SU-DHL-6 (cell line): ENCODE data around the gene DLG2.

Source experiments
- EZH2phosphoT487 ChIP-seq: fragments of 200-600 bp; sonication (generic), shearing (Covaris generic); conservative IDR thresholded peaks from 2 replicates; pipeline ENCODE4 v1.6.1; 2018; ENCODE audit warnings: mild to moderate bottlenecking, antibody characterized with exemption, low read length, moderate library complexity, mixed read lengths
- TF ChIP-seq, protein P1 (sequence below): fragments of 200-600 bp; sonication (generic); IDR thresholded peaks from one replicate; pipeline ENCODE4 v1.5.1; 2017; ENCODE audit warnings: antibody characterized with exemption, mild to moderate bottlenecking, low read length, moderate library complexity; ENCODE audit not compliant: insufficient read depth, poor library complexity, severe bottlenecking

DNA sequence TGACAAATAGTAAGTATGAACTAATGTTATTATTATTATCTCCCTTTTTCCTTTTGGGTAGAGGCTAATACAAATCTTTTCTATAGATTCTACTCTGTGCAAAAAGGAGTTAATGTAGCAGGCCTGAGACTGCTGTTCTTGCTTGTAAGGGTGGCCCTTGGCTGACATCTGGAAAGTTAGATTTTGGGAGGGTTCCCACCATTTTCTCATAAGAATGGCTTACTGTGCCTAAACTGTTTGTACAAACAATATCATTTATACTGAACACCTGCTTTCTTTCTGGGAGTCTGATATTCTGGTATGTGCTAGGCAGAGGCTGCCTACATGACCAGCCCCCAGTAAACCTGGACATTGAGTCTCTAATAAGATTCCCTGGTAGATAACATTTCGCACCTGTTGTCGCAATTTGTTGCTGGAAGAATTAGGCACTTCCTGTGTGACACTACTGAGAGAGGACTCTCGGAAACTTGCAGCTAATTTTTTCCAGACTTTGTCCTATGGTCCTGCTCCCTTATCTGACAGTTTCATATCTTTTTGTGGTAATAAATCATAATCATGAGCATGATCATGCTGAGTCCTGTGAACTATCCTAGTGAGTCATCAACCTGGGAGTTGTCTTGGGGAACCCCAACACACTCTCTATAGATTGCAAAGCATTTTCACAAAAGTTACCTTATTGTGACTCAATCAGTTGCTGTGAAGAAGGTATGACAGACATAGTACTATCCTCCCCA lies 2083.3 kb downstream of the DLG2 start:
- TF ChIP-seq, protein P1, sequence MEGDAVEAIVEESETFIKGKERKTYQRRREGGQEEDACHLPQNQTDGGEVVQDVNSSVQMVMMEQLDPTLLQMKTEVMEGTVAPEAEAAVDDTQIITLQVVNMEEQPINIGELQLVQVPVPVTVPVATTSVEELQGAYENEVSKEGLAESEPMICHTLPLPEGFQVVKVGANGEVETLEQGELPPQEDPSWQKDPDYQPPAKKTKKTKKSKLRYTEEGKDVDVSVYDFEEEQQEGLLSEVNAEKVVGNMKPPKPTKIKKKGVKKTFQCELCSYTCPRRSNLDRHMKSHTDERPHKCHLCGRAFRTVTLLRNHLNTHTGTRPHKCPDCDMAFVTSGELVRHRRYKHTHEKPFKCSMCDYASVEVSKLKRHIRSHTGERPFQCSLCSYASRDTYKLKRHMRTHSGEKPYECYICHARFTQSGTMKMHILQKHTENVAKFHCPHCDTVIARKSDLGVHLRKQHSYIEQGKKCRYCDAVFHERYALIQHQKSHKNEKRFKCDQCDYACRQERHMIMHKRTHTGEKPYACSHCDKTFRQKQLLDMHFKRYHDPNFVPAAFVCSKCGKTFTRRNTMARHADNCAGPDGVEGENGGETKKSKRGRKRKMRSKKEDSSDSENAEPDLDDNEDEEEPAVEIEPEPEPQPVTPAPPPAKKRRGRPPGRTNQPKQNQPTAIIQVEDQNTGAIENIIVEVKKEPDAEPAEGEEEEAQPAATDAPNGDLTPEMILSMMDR, result no peak
- no peak for TF ChIP-seq EZH2phosphoT487
